ENCODE results near the gene TAC3. TPM values are rescaled to one million over a fixed set of nuclear protein-coding genes. Genes with fewer than 3 reads are reported as not detected.

TAC3 gene
- total RNA-seq, 3 donors from 2014 or later, result 0.81 to 2.0 (median 1.8) TPM

DNA sequence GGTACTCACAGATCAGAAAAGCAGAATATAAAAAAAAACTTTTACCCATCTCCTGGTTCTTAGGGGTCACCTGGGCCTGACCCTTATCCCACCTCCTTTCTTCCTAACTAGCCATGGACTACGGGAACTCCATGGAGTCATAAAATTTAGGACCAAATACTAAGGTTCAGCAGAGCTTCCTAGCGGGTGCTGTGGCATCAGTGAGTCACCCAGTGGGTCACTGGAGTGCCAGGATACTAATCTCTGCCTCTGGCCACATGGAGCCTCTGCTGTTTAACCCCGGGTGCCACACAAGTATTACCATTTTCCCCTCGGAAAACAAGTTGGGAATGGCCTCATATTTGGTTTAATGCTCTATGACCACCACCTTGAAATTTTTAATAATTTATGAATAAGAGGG, 16.9 kb downstream of the TAC3 start:
- no peak for ATAC-seq
- H3K4me1 ChIP-seq (ENCODE audit: low read depth), result peaks cover 5% of the 10 kb centered on the region
- DNase-seq, result no peak
- H3K36me3 ChIP-seq (ENCODE audit: low read depth), result no peaks in the 10 kb centered on the region
- no peaks in the 10 kb centered on the region for H3K9me3 ChIP-seq
- H3K4me3 ChIP-seq, result no peak overlapping the region
- intact Hi-C loops (cut with DNase I, micrococcal nuclease), result no loop called here
- TF ChIP-seq, protein P1, sequence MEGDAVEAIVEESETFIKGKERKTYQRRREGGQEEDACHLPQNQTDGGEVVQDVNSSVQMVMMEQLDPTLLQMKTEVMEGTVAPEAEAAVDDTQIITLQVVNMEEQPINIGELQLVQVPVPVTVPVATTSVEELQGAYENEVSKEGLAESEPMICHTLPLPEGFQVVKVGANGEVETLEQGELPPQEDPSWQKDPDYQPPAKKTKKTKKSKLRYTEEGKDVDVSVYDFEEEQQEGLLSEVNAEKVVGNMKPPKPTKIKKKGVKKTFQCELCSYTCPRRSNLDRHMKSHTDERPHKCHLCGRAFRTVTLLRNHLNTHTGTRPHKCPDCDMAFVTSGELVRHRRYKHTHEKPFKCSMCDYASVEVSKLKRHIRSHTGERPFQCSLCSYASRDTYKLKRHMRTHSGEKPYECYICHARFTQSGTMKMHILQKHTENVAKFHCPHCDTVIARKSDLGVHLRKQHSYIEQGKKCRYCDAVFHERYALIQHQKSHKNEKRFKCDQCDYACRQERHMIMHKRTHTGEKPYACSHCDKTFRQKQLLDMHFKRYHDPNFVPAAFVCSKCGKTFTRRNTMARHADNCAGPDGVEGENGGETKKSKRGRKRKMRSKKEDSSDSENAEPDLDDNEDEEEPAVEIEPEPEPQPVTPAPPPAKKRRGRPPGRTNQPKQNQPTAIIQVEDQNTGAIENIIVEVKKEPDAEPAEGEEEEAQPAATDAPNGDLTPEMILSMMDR (IDR thresholded peaks at IDR 0.05), result no peak

DNA sequence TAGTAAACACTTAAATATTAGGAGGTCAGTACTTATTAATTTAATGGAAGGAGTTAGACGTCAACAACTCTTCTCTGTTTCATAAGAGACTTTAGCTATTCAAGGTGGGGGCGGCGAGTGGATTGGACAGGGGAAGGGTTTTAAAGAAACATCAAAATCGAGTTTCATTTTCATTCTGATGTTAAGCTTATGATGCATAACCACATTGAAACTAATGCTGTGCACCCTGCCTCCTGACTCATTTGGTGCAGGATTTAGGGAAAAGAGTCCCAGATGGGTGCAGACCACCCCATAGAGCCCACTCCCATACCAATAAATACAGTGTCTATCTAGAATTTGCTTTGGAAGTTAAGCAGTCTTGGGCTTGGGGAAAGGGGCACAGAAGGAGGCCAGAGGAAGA, 17.3 kb downstream of the TAC3 start:
- TF ChIP-seq, protein P1 (IDR thresholded peaks at IDR 0.05), result no peak
- Histone ChIP-seq H3K4me1 (ENCODE audit: low read depth) (peaks cover 5% of the 10 kb centered on the region), H3K9me3 (no peaks in the 10 kb centered on the region), H3K36me3 (ENCODE audit: low read depth) (no peaks in the 10 kb centered on the region), H3K4me3 (no peak overlapping the region)
- DNase-seq, result no peak
- intact Hi-C loops (cut with DNase I, micrococcal nuclease), result no loop called here
- ATAC-seq, result peak; percentile 10

DNA sequence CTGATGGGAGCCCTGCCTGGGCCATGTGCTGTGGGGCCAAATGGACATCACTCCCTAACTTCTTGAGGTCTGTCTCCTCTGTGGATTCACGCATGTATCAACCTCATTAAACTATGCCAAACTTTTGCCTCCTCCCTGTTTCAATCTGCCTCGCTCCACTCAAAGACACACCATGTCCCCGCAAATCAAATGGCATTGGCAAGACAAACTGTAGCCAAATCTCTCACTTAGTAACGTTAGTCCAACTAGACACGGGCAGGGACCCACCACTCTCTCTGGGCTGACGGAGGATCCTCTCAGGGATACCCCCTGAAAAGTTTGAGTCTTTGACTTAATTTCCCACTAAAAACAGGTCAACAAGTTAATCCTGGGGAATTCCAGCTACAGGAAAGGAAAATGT, 18.0 kb downstream of the TAC3 start:
- Histone ChIP-seq H3K4me1 (ENCODE audit: low read depth) (peaks cover 5% of the 10 kb centered on the region), H3K9me3 (no peaks in the 10 kb centered on the region), H3K4me3 (no peak overlapping the region), H3K36me3 (ENCODE audit: low read depth) (no peaks in the 10 kb centered on the region)
- TF ChIP-seq, protein P1 (IDR thresholded peaks at IDR 0.05), result no peak
- intact Hi-C loops (cut with DNase I, micrococcal nuclease), result no loop called here
- ATAC-seq, result no peak
- DNase-seq, result no peak

DNA sequence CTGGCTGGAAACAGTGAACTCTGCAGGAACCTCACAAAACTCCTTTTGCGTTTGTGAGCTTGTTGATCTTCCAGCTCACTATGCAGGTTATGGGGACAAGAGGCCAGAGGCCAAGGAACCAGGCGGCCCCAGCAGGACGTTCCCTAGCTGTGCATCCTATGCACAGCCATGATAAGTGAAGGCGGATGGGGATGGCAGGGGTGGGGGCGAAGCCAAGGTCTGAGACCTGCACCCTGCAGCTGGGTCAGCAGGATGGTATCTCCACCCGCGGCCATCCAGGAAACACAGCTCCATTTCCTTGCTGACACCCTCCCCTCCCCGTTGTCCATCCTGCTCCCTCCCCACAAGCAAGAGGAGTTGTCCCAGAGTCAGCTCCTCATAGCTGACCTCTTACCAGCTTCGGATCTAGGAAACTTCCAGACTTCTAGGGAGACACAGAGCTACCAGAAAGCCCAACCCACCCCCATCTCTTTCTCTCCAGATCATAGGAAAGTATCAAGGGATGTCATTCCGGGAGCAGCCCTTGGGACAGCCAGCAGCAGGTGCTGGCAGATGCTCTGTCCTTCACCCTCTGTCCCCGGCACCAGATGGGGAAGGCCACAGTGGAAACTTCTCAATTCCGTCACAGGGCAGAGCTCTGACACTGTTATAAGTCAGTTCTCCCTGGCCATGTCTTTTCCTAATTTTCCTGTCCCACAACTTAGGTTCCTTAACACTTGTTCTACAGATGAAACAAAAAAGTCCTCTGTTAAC, 19.4 kb downstream of the TAC3 start:
- no peak for DNase-seq
- Histone ChIP-seq H3K9me3 (no peaks in the 10 kb centered on the region), H3K36me3 (ENCODE audit: low read depth) (no peaks in the 10 kb centered on the region), H3K4me3 (no peak overlapping the region), H3K4me1 (ENCODE audit: low read depth) (peaks cover 5% of the 10 kb centered on the region)
- intact Hi-C loops (cut with DNase I, micrococcal nuclease), result no loop called here
- no peak for ATAC-seq
- TF ChIP-seq, protein P1 (IDR thresholded peaks at IDR 0.05), result no peak

DNA sequence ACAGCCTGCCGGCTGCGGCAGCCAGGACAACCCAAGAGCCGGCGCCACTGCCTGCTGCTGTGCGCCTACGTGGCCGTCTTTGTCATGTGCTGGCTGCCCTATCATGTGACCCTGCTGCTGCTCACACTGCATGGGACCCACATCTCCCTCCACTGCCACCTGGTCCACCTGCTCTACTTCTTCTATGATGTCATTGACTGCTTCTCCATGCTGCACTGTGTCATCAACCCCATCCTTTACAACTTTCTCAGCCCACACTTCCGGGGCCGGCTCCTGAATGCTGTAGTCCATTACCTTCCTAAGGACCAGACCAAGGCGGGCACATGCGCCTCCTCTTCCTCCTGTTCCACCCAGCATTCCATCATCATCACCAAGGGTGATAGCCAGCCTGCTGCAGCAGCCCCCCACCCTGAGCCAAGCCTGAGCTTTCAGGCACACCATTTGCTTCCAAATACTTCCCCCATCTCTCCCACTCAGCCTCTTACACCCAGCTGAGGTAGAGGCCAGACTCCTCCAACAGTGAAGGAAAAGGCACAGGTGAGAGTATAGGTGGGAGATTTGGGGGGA, 20.3 kb downstream of the TAC3 start:
- Histone ChIP-seq H3K4me1 (ENCODE audit: low read depth) (no peaks in the 10 kb centered on the region), H3K9me3 (no peaks in the 10 kb centered on the region), H3K4me3 (no peak overlapping the region), H3K36me3 (ENCODE audit: low read depth) (no peaks in the 10 kb centered on the region)
- intact Hi-C loops (cut with DNase I, micrococcal nuclease), result no loop called here
- TF ChIP-seq, protein P1 (IDR thresholded peaks at IDR 0.05), result no peak
- ATAC-seq (no peak), DNase-seq (no peak)
